Transverse colon (tissue), 4 donors: ENCODE results near the gene TUB. TPM values are rescaled to one million over a fixed set of nuclear protein-coding genes. Genes with fewer than 3 reads are reported as not detected.

Experiments
- DNase-seq: peaks from one replicate; pipeline ENCODE4 v3.0.0-alpha.2; 2019
- H3K27ac ChIP-seq, 4 donors: fragments of 200-600 bp; sonication (generic); 2 replicates each; pipeline ENCODE4 v1.5.1; 2016 to 2018; ENCODE audit warnings: inconsistent platforms in 4 of 4
- H3K27me3 ChIP-seq: fragments of 200-600 bp; sonication (generic); 2 replicates; pipeline ENCODE4 v1.5.1; 2017; ENCODE audit warnings: inconsistent platforms
- H3K36me3 ChIP-seq, 4 donors: fragments of 200-600 bp; sonication (generic); 2 replicates each; pipeline ENCODE4 v1.5.1; 2017 to 2019; ENCODE audit warnings: inconsistent platforms in 4 of 4
- H3K4me1 ChIP-seq, 4 donors: fragments of 200-600 bp; sonication (generic); 2 replicates each; pipeline ENCODE4 v1.5.1; 2017 to 2020; ENCODE audit warnings: inconsistent platforms in 4 of 4
- H3K4me3 ChIP-seq, 4 donors: fragments of 200-600 bp; sonication (generic); 1 replicate in 1 of 4; 2 replicates in 3 of 4; pipeline versions ENCODE4 v1.5.1 to v1.6.1; 2017 to 2019; ENCODE audit warnings: inconsistent platforms in 4 of 4
- H3K9me3 ChIP-seq, 2 donors: fragments of 200-600 bp; sonication (generic); 2 replicates each; pipeline ENCODE4 v1.5.1; 2017 to 2019; ENCODE audit warnings: inconsistent platforms in 2 of 2
- EP300 ChIP-seq: sonication (generic); formaldehyde crosslinking; IDR thresholded peaks from one replicate; pipeline ENCODE4 v1.6.1; 2017; ENCODE audit warnings: antibody characterized with exemption, low read depth
- POLR2A ChIP-seq: fragments of 450-650 bp; IDR thresholded peaks from one replicate; pipeline ENCODE4 v1.6.1; 2016; ENCODE audit warnings: antibody characterized with exemption, mild to moderate bottlenecking, moderate library complexity
- POLR2AphosphoS5 ChIP-seq, 3 donors: sonication (generic); formaldehyde crosslinking; IDR thresholded peaks; one replicate each; pipeline ENCODE4 v1.6.1; 2016; ENCODE audit warnings: antibody characterized with exemption in 3 of 3
- WGBS, 2 donors: methylation state at CpG; one replicate each; pipeline ENCODE4 v1.1.5; 2018; ENCODE audit warnings: low coverage in 1 of 2; 5-methylcytosine and 5-hydroxymethylcytosine counted together
- in situ Hi-C, 4 donors: fragments of 200-750 bp; cut with MboI; loops; one replicate each; pipeline versions ENCODE4 v1.15.0 to v1.15.1; 2017; ENCODE audit warnings: low sequenced_read_pairs in 3 of 4, low pct_ligation_motif_present in 1 of 4, low pct_unique_long_range_greater_than_20kb in 1 of 4
- intact Hi-C: fragments of 100-400 bp; cut with DNase I; formaldehyde crosslinking; loops from one replicate; pipeline ENCODE4 v1.15.1; 2023; ENCODE audit warnings: low total_unique reads
- total RNA-seq, 4 donors: library from RNA; depleted of rRNA; stranded (reverse); fragments of >200 nt; gene quantifications; one replicate each; pipeline ENCODE4 v1.1.0, GENCODE V29; 2016
- TF ChIP-seq, protein P1 (sequence below), 5 experiments: fragments of 200-600 bp in 3 of 5; fragments of 450-650 bp in 2 of 5; sonication (generic) in 3 of 5; IDR thresholded peaks; 1 replicate in 2 of 5; 2 replicates in 3 of 5; pipeline ENCODE4 v1.5.1; 2016 to 2017; ENCODE audit warnings: antibody characterized with exemption in 5 of 5, inconsistent platforms in 3 of 5, mild to moderate bottlenecking in 2 of 5, moderate library complexity in 1 of 5

TUB gene
- total RNA-seq, 4 donors from 2014 or later: 1.00 to 7.1 (median 2.6) TPM

DNA sequence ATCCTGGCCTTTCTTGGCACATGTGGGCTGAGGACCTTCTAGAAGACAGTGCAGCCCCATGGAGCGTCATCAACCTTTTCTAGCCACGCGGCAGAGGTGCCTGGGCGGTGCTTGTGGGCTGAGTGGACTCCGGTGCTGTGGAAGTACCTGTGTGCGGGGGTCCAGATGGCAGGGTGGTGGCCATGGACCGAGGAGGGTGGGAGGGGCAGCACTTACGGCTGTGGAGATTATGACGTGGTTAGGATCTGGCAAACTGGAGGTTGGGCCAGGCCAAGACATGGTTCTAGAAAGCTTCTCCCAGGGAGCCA lies 2.0 kb downstream of the TUB start:
- H3K36me3 ChIP-seq: no peaks in the 10 kb centered on the region
- H3K4me1 ChIP-seq: peaks cover 0 to 8% (median 1%) of the 10 kb centered on the region in 4 donors
- DNase-seq: no peak
- H3K9me3 ChIP-seq: no peaks in the 10 kb centered on the region
- WGBS, 2 donors: 81 to 100% methylated on average over 2 to 9 of the region's 9 CpGs
- H3K27ac ChIP-seq: no peak overlapping the region
- intact Hi-C loops: no loop called here
- H3K27me3 ChIP-seq: peaks cover 30% of the 10 kb centered on the region
- TF ChIP-seq, protein P1, sequence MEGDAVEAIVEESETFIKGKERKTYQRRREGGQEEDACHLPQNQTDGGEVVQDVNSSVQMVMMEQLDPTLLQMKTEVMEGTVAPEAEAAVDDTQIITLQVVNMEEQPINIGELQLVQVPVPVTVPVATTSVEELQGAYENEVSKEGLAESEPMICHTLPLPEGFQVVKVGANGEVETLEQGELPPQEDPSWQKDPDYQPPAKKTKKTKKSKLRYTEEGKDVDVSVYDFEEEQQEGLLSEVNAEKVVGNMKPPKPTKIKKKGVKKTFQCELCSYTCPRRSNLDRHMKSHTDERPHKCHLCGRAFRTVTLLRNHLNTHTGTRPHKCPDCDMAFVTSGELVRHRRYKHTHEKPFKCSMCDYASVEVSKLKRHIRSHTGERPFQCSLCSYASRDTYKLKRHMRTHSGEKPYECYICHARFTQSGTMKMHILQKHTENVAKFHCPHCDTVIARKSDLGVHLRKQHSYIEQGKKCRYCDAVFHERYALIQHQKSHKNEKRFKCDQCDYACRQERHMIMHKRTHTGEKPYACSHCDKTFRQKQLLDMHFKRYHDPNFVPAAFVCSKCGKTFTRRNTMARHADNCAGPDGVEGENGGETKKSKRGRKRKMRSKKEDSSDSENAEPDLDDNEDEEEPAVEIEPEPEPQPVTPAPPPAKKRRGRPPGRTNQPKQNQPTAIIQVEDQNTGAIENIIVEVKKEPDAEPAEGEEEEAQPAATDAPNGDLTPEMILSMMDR (IDR thresholded peaks at IDR 0.05): no peak
- TF ChIP-seq EP300: no peak
- TF ChIP-seq POLR2A: no peak
- TF ChIP-seq POLR2AphosphoS5 (IDR thresholded peaks at IDR 0.05): no peak
- in situ Hi-C loops: loop anchor here in 1 of 4 donors (25.0 kb wide), 1 partner anchor 196 kb away; no protein-coding TSS in a partner anchor
- no peak overlapping the region for H3K4me3 ChIP-seq

GRCh38 chr11:8083871-8084281 lies 2.9 kb downstream of the TUB start:
- Histone ChIP-seq H3K4me1 (peaks cover 0 to 8% (median 1%) of the 10 kb centered on the region in 4 donors), H3K36me3 (no peaks in the 10 kb centered on the region), H3K4me3 (no peak overlapping the region), H3K27me3 (peaks cover 30% of the 10 kb centered on the region), H3K27ac (no peak overlapping the region), H3K9me3 (no peaks in the 10 kb centered on the region)
- TF ChIP-seq, protein P1 (IDR thresholded peaks at IDR 0.05): no peak
- no peak for TF ChIP-seq EP300
- TF ChIP-seq POLR2A: no peak
- no peak for TF ChIP-seq POLR2AphosphoS5 (IDR thresholded peaks at IDR 0.05)
- 73% methylated on average over 1 of the region's 1 CpG; no CpG with 5 or more reads in 1 of the 2 donors for WGBS, 2 donors
- intact Hi-C loops (no loop called here), in situ Hi-C loops (loop anchor here in 1 of 4 donors (25.0 kb wide), 1 partner anchor 197 kb away; no protein-coding TSS in a partner anchor)
- DNase-seq: no peak

GRCh38 chr11:8084352-8084751 lies 3.3 kb downstream of the TUB start:
- no peaks in the 10 kb centered on the region for H3K36me3 ChIP-seq
- no peak overlapping the region for H3K27ac ChIP-seq
- intact Hi-C loops (no loop called here), in situ Hi-C loops (loop anchor here in 1 of 4 donors (25.0 kb wide), 1 partner anchor 197 kb away; no protein-coding TSS in a partner anchor)
- H3K4me3 ChIP-seq: no peak overlapping the region
- H3K9me3 ChIP-seq: no peaks in the 10 kb centered on the region
- H3K4me1 ChIP-seq: peaks cover 0 to 8% (median 1%) of the 10 kb centered on the region in 4 donors
- peaks cover 28% of the 10 kb centered on the region for H3K27me3 ChIP-seq
- TF ChIP-seq, protein P1 (IDR thresholded peaks at IDR 0.05): no peak
- TF ChIP-seq POLR2A: no peak
- no peak for TF ChIP-seq EP300
- no peak for TF ChIP-seq POLR2AphosphoS5 (IDR thresholded peaks at IDR 0.05)
- 91 to 92% methylated on average over 3 to 6 of the region's 6 CpGs for WGBS, 2 donors
- no peak for DNase-seq

- Histone ChIP-seq H3K27me3 (peaks cover 22% of the 10 kb centered on the region), H3K4me3 (no peak overlapping the region), H3K9me3 (no peaks in the 10 kb centered on the region), H3K36me3 (no peaks in the 10 kb centered on the region), H3K4me1 (peaks cover 0 to 8% (median 1%) of the 10 kb centered on the region in 4 donors), H3K27ac (no peak overlapping the region)
- in situ Hi-C loops (loop anchor here in 1 of 4 donors (25.0 kb wide), 1 partner anchor 198 kb away; no protein-coding TSS in a partner anchor), intact Hi-C loops (no loop called here)
- no peak for TF ChIP-seq POLR2A
- TF ChIP-seq POLR2AphosphoS5 (IDR thresholded peaks at IDR 0.05): no peak
- TF ChIP-seq, protein P1 (IDR thresholded peaks at IDR 0.05): no peak
- no peak for TF ChIP-seq EP300
- 83% methylated on average over 11 of the region's 11 CpGs; no CpG with 5 or more reads in 1 of the 2 donors for whole genome bisulfite sequencing, 2 donors
- no peak for DNase-seq
Observed at GRCh38 chr11:8085011-8085645, 4.1 kb downstream of the TUB start.
